Left renal cortex interstitium (tissue), 4 donors: ENCODE measurements around the gene SZT2. TPM values are rescaled to one million over a fixed set of nuclear protein-coding genes. Genes with fewer than 3 reads are reported as not detected.

Experiments used
- DNase-seq, 4 donors: peaks; one replicate each; pipeline ENCODE4 v3.0.0-alpha.2; 2013; ENCODE audit warnings: low read depth in 4 of 4, low spot score in 2 of 4, missing footprints in 1 of 4
- polyA plus RNA-seq, 4 donors: library from polyadenylated mRNA; unstranded; fragments of 120-200 nt; gene quantifications; one replicate each; pipeline ENCODE4 v1.2.1, GENCODE V29; 2013; ENCODE audit not compliant: insufficient read length in 4 of 4

SZT2 gene
- polyA plus RNA-seq, 4 donors: 14.5 to 36.1 (median 22.5) TPM

- DNase-seq: no peak
Measured at GRCh38 chr1:43421976-43422750, 32.5 kb downstream of the SZT2 start.

DNA sequence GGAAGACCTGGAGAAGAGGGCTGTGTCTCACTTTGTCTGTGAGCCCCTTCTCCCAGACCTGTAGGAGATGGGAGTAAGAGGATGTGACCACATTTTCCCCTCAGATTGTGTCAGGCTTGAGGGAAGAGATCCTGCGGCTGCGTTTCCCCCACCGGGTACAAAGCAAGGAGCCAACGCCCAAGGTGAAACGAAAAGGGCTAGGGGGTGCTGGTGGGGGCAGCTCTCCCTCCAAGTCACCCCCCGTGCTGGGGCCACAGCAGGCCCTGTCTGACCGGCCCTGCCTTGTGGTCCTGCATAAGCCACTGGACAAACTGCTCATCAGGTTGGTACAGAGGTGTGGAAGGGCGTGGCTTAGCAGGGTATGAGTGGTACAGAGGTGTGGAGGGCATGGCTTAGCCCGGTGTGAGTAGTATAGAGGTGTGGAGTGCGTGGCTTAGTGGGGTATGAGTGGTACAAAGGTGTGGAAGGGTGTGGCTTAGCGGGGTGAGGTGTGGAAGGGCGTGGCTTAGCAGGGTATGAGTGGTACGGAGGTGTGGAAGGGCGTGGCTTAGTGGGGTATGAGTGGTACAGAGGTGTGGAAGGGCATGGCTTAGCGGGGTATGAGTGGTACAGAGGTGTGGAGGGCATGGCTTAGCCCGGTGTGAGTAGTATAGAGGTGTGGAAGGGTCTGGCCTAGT is 33.4 kb downstream of the SZT2 start:
- DNase-seq: no peak

- no peak for DNase-seq
Measured at GRCh38 chr1:43423672-43424550, 34.2 kb downstream of the SZT2 start.

GRCh38 chr1:43425045-43425444 is 35.3 kb downstream of the SZT2 start:
- no peak for DNase-seq

GRCh38 chr1:43426221-43426620 is 36.5 kb downstream of the SZT2 start:
- DNase-seq: no peak

DNA sequence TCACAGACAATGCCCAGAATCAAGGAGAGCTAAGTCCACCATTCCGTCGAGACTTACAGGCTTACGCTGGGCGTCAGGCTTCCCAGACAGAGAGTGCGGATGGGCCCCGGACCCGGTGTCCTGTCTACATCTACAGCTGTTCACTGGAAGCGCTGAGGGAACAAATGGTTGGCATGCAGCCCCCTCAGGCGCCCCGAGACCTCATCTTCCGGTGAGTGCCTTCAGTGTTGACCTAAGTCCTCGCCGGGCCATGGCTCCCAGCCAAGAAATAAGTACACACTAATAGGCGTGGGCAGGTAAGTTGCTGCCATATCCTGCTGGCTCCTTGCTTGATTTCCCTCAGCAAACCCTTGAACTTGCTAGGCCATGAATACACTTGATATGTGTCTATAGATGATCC is 37.8 kb downstream of the SZT2 start:
- no peak for DNase-seq

- no peak for DNase-seq
Measured at GRCh38 chr1:43427941-43428340, 38.2 kb downstream of the SZT2 start.

DNA sequence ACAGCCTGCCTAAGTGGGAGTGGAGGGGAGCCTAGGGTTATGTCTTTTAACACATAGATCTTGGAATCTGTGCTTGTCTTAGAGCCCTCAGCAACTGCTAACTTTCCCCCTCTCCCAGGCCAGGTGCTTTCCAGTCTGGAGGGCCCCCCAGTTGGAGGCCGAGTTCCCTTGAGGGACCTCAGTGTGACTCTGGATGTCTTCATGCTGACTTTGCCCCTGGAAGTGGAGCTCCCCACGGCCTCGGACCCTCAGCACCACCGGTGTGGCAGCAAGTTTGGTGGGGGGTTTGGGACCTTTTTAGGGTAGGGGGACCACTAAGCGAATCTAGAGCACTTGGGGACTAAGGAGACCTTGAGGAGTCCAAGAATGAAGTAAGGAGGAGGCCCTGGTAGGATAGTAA is 41.1 kb downstream of the SZT2 start:
- no peak for DNase-seq

DNA sequence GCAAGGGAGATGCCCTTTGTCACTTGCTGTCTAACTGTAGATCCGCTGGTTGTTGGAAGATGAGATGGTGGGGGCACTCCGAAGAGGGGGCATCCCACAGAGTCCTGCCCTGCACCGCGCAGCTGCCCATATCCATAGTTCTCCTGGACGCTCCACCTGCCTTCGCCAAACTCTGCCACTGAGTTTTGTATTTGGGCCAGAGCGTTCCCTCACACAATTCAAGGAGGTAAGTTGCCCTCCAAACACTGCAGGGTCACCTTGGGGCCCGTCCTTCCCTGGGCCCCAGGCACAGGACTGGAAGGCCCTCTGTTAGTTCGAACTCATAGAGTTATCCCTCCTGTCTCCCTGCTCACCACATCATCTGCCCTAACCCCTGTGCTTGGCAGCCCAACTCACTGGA is 42.0 kb downstream of the SZT2 start:
- DNase-seq: no peak

DNA sequence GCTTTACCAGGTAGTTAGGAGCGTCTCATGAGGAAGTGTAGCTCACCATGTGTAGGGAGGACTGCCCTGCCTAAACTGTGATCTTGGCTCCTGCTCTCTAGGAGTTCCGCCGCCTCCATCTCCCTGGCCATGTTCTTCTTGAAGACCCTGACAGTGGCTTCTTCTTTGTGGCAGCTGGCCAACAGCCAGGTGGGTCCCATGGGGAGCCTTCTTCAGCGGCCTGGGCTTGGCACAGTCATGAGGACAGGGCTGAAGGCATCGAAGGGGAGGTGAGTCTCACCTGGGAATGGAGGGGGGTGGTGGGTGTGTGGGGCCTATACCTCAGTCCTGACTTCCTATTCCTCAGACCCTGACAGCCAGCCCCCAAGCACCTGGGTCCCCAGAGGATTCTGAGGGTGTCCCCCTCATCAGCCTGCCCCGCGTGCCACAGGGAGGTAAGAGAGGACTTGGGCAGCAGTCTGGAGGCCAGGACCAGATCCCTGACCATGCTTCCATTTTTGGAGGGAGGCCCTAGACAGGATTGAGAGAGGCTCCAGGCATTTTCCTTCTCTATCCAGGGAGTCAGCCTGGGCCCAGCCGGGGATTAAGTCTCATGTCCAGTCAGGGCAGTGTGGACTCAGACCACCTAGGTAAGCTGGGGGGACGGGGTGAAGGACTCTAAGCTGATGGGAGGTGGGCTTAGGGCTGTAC is 42.6 kb downstream of the SZT2 start:
- no peak for DNase-seq

DNA sequence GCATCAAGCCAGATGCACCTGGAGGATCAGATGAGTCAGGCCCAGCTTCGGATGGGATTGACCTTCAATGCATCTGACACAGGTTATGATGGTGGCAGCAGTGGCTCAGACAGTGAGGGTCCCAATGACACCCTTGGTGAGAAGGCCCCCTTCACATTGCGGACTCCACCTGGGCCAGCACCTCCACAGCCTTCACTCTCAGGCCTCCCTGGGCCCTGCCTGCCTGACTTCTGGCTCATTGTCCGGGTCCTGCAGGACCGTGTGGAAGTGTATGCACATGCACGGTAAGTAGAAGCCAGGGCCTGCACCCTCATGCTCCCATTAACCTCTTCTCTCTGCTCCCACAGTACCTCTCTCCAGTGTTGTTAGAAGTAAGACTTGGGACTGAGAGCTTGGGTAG is 43.2 kb downstream of the SZT2 start:
- no peak for DNase-seq

DNA sequence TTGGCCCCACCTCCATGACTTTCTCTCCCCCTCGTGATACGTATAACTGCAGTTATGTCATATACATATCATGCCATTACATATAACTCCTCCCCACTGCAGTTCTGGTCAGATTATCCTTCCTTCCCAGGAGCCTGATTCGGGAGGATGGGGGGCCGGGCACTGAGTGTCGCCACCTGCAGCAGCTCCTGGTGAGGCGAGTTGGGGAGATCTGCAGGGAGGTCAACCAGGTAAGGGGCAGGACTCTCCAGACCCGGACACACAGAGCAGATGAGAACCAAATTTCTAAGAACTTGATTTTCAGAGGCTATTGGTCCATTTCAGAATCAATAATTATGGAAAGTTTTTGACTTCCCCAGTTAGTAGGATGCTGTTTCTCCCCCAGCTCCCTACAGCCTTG is 44.6 kb downstream of the SZT2 start:
- no peak for DNase-seq

- no peak for DNase-seq
Measured at GRCh38 chr1:43435146-43436145, 45.7 kb downstream of the SZT2 start.

- DNase-seq: no peak
Measured at GRCh38 chr1:43436371-43436770, 46.7 kb downstream of the SZT2 start.

DNA sequence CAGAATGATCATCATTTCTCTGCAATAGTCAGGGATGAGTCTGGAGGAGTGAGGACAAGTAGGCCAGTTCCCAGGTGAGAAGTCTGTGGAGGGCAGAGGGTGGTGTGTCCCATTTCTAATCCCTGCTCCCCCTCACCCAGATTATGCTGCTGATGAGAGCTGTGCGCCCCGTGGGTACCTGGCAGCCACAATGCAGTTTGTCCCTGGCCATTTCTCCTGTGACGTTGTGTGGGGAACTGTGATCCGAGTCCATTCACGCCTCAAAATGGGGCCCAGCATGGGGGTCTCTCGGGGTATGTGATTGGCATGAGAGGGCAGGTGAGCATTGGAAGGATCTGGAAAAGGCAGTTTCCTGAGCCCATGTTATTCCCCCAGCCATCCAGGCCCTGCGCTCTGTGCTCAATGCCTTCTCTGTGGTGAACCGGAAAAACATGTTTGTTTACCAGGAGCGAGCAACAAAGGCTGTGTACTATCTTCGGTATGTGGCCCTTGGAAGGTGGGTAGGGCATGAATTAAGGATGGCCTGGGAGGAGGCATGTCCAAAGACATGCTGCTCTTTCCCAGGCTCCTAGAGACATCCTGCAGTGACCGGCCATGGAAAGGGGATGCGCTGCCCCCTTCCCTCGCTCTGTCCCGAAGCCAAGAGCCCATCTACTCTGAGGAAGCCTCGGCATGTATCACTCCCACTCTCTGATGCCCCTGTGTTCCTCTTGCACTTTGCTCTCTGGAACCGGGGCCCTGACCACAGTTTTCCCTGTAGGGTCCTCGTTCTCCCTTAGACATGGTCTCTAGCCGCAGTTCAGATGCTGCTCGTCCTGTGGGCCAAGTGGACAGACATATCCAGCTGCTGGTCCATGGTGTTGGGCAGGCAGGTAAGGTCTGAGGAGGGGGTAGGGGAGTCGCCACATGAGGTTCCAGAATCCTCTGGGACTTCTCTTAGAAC is 47.6 kb downstream of the SZT2 start:
- no peak for DNase-seq

- no peak for DNase-seq
Measured at GRCh38 chr1:43438006-43438405, 48.3 kb downstream of the SZT2 start.

GRCh38 chr1:43438576-43438952 is 48.9 kb downstream of the SZT2 start:
- no peak for DNase-seq

GRCh38 chr1:43438953-43439581 is 49.4 kb downstream of the SZT2 start:
- DNase-seq: no peak
